H9 (cell line): ENCODE data around the gene ZSWIM4. TPM values are rescaled to one million over a fixed set of nuclear protein-coding genes. Genes with fewer than 3 reads are reported as not detected.

Experiments
- DNase-seq: peaks from one replicate; pipeline ENCODE4 v3.0.0-alpha.2; 2017
- H2AFZ ChIP-seq: one replicate; pipeline ENCODE4 v1.6.1; 2013; ENCODE audit warnings: mild to moderate bottlenecking, low read length, control low read depth, moderate library complexity
- H2AK5ac ChIP-seq: 2 replicates; pipeline ENCODE4 v1.6.1; 2013; ENCODE audit warnings: low read length, control low read depth, mixed read lengths; ENCODE audit not compliant: insufficient read length
- H2BK120ac ChIP-seq: one replicate; pipeline ENCODE4 v1.6.1; 2013; ENCODE audit warnings: low read depth, mild to moderate bottlenecking, low read length, control low read depth, inconsistent platforms; ENCODE audit not compliant: poor library complexity, severe bottlenecking
- H2BK12ac ChIP-seq: 2 replicates; pipeline ENCODE4 v1.6.1; 2013; ENCODE audit warnings: low read length, control low read depth, mixed read lengths, low read depth; ENCODE audit not compliant: insufficient read length
- H2BK15ac ChIP-seq: 2 replicates; pipeline ENCODE4 v1.6.1; 2013; ENCODE audit warnings: low read depth, low read length, control low read depth
- H2BK20ac ChIP-seq: one replicate; pipeline ENCODE4 v1.6.1; 2013; ENCODE audit warnings: low read depth, mild to moderate bottlenecking, low read length, control low read depth, inconsistent platforms; ENCODE audit not compliant: poor library complexity, severe bottlenecking
- H2BK5ac ChIP-seq: 2 replicates; pipeline ENCODE4 v1.6.1; 2013; ENCODE audit warnings: low read length, control low read depth, mixed read lengths; ENCODE audit not compliant: insufficient read length
- H3K14ac ChIP-seq: 2 replicates; pipeline ENCODE4 v1.6.1; 2013; ENCODE audit warnings: low read length, control low read depth; ENCODE audit not compliant: insufficient read depth
- H3K18ac ChIP-seq: 2 replicates; pipeline ENCODE4 v1.6.1; 2013; ENCODE audit warnings: low read depth, mild to moderate bottlenecking, mixed read lengths, low read length, control low read depth; ENCODE audit not compliant: insufficient read length
- H3K23ac ChIP-seq: 2 replicates; pipeline ENCODE4 v1.6.1; 2013; ENCODE audit warnings: low read length, control low read depth, mixed read lengths, low read depth; ENCODE audit not compliant: insufficient read length
- H3K23me2 ChIP-seq: 2 replicates; pipeline ENCODE4 v1.6.1; 2013; ENCODE audit warnings: low read depth, mild to moderate bottlenecking, mixed read lengths, low read length, control low read depth; ENCODE audit not compliant: insufficient read length, poor library complexity, severe bottlenecking
- H3K27ac ChIP-seq: 2 replicates; pipeline ENCODE4 v1.5.1; 2013; ENCODE audit warnings: low read length, control low read depth, mixed read lengths, low read depth; ENCODE audit not compliant: insufficient read length
- H3K27me3 ChIP-seq: 2 replicates; pipeline ENCODE4 v1.6.1; 2013; ENCODE audit warnings: low read length, control low read depth, inconsistent platforms; ENCODE audit not compliant: insufficient read depth
- H3K4ac ChIP-seq: 2 replicates; pipeline ENCODE4 v1.6.1; 2013; ENCODE audit warnings: low read depth, mild to moderate bottlenecking, control low read depth, inconsistent platforms, low read length, moderate library complexity
- H3K4me1 ChIP-seq: 2 replicates; pipeline ENCODE4 v1.6.1; 2013; ENCODE audit warnings: low read length, control low read depth, inconsistent platforms; ENCODE audit not compliant: insufficient read depth
- H3K4me2 ChIP-seq: 2 replicates; pipeline ENCODE4 v1.6.1; 2013; ENCODE audit warnings: low read length, control low read depth, mixed read lengths; ENCODE audit not compliant: insufficient read length, insufficient read depth
- H3K56ac ChIP-seq: 2 replicates; pipeline ENCODE4 v1.6.1; 2013; ENCODE audit warnings: low read depth, mild to moderate bottlenecking, mixed read lengths, low read length, control low read depth; ENCODE audit not compliant: insufficient read length
- H3K79me1 ChIP-seq: 2 replicates; pipeline ENCODE4 v1.6.1; 2013; ENCODE audit warnings: low read depth, mild to moderate bottlenecking, moderate library complexity, low read length, control low read depth, inconsistent platforms; ENCODE audit not compliant: insufficient read depth, poor library complexity, severe bottlenecking
- H3K79me2 ChIP-seq: 2 replicates; pipeline ENCODE4 v1.6.1; 2013; ENCODE audit warnings: low read length, control low read depth, inconsistent platforms; ENCODE audit not compliant: insufficient read depth
- H3K9ac ChIP-seq: 2 replicates; pipeline ENCODE4 v1.6.1; 2013; ENCODE audit warnings: low read length, control low read depth, mixed read lengths; ENCODE audit not compliant: insufficient read length; ENCODE audit errors: extremely low read depth
- H3K9me3 ChIP-seq: one replicate; pipeline ENCODE4 v1.6.1; 2013; ENCODE audit warnings: low read depth, low read length, inconsistent platforms; ENCODE audit not compliant: control insufficient read depth
- H3T11ph ChIP-seq: one replicate; pipeline ENCODE4 v1.6.1; 2013; ENCODE audit warnings: mild to moderate bottlenecking, low read length, control low read depth, inconsistent platforms
- H4K20me1 ChIP-seq: one replicate; pipeline ENCODE4 v1.6.1; 2013; ENCODE audit not compliant: control insufficient read depth, insufficient read length, insufficient read depth
- H4K5ac ChIP-seq: 2 replicates; pipeline ENCODE4 v1.6.1; 2013; ENCODE audit warnings: low read depth, mild to moderate bottlenecking, mixed read lengths, low read length, control low read depth; ENCODE audit not compliant: insufficient read length
- H4K8ac ChIP-seq: replicated peaks from 2 replicates; pipeline ENCODE4 v1.6.1; 2013; ENCODE audit warnings: low read length, control low read depth, mixed read lengths, low read depth; ENCODE audit not compliant: insufficient read length
- H4K91ac ChIP-seq: 2 replicates; pipeline ENCODE4 v1.6.1; 2013; ENCODE audit warnings: low read depth, mild to moderate bottlenecking, moderate library complexity, mixed read lengths, low read length, control low read depth; ENCODE audit not compliant: insufficient read length
- H3K27ac Mint-ChIP-seq, 3 experiments: 2 replicates in 2 of 3; 3 replicates in 1 of 3; pipeline ENCODE4 v1.8.0; 2020 to 2021; ENCODE audit warnings: mixed read lengths in 3 of 3, mild to moderate bottlenecking in 1 of 3, moderate library complexity in 1 of 3
- H3K27me3 Mint-ChIP-seq: 2 replicates; pipeline ENCODE4 v1.8.0; 2021; ENCODE audit warnings: low read depth, mild to moderate bottlenecking, moderate library complexity, mixed read lengths
- H3K36me3 Mint-ChIP-seq, 3 experiments: 2 replicates in 2 of 3; 3 replicates in 1 of 3; pipeline ENCODE4 v1.8.0; 2020 to 2021; ENCODE audit warnings: low read depth in 3 of 3, mixed read lengths in 3 of 3; ENCODE audit not compliant: insufficient read depth in 1 of 3
- H3K4me1 Mint-ChIP-seq, 2 experiments: 2 replicates each; pipeline ENCODE4 v1.8.0; 2020; ENCODE audit warnings: mixed read lengths in 2 of 2
- H3K4me3 Mint-ChIP-seq, 2 experiments: 2 replicates in 1 of 2; 3 replicates in 1 of 2; pipeline ENCODE4 v1.8.0; 2020 to 2021; ENCODE audit warnings: mild to moderate bottlenecking in 2 of 2, mixed read lengths in 2 of 2, moderate library complexity in 1 of 2
- H3K9me3 Mint-ChIP-seq, 2 experiments: 2 replicates in 1 of 2; 3 replicates in 1 of 2; pipeline ENCODE4 v1.8.0; 2020; ENCODE audit warnings: mild to moderate bottlenecking in 2 of 2, mixed read lengths in 2 of 2, moderate library complexity in 1 of 2
- CTCF ChIP-seq: fragments of 200-600 bp; sonication (generic); conservative IDR thresholded peaks from 3 replicates; pipeline ENCODE4 v1.8.0; 2021; ENCODE audit warnings: antibody characterized with exemption, mild to moderate bottlenecking
- WGBS: extraction: QIAGEN DNeasy Blood & Tissue Kit; methylation state at CpG from one replicate; pipeline ENCODE4 v1.1.7; 2013; ENCODE audit warnings: missing lambda C conversion rate, low lambda C conversion rate, mixed read lengths; ENCODE audit not compliant: insufficient read length; ENCODE audit errors: extremely low coverage; 5-methylcytosine and 5-hydroxymethylcytosine counted together
- total RNA-seq: library from RNA; stranded (reverse); gene quantifications from 2 replicates; pipeline ENCODE4 v1.2.1, GENCODE V29; 2021

The ZSWIM4 gene
- total RNA-seq, 1 experiment from 2014 or later: 50.7 TPM

- H4K20me1 ChIP-seq: no peaks in the 10 kb centered on the region
- H4K91ac ChIP-seq: no peak overlapping the region
- no peak overlapping the region; the same call in 1 of the 2 replicates for H3K4ac ChIP-seq
- H3K18ac ChIP-seq: peak overlapping the region; percentile 40
- no peak overlapping the region for H2BK12ac ChIP-seq
- H3K27ac Mint-ChIP-seq: peak overlapping the region; percentile 93 to 96 (median 95); a peak in 5 of 7 replicates
- H3K4me3 Mint-ChIP-seq: peak overlapping the region; percentile 62 to 82
- peaks cover 18 to 62% (median 45%) of the 10 kb centered on the region in 3 experiments for H3K36me3 Mint-ChIP-seq
- no peak overlapping the region for H3K56ac ChIP-seq
- H2BK15ac ChIP-seq: no peak overlapping the region
- no peak overlapping the region for H2BK5ac ChIP-seq
- H3T11ph ChIP-seq: no peak overlapping the region
- H3K27me3 ChIP-seq: no peaks in the 10 kb centered on the region
- H3K27ac ChIP-seq: peak overlapping the region; percentile 2
- no peak for TF ChIP-seq CTCF
- H2BK20ac ChIP-seq: no peak overlapping the region
- no CpG with 5 or more reads among the region's 35 CpGs for WGBS
- no peak overlapping the region for H2AFZ ChIP-seq
- H3K23ac ChIP-seq: no peak overlapping the region
- H3K9ac ChIP-seq: peak overlapping the region; percentile 5
- no peaks in the 10 kb centered on the region for H3K79me1 ChIP-seq
- no peaks in the 10 kb centered on the region for H3K4me1 ChIP-seq
- H2AK5ac ChIP-seq: no peak overlapping the region
- H3K14ac ChIP-seq: peak overlapping the region; percentile 54
- H4K5ac ChIP-seq: no peak overlapping the region
- peaks cover 4% of the 10 kb centered on the region for H3K23me2 ChIP-seq
- H3K79me2 ChIP-seq: no peaks in the 10 kb centered on the region
- H3K9me3 Mint-ChIP-seq: no peaks in the 10 kb centered on the region
- no peak overlapping the region for H2BK120ac ChIP-seq
- H3K27me3 Mint-ChIP-seq: no peaks in the 10 kb centered on the region
- peak; percentile 100 for DNase-seq
- H3K4me1 Mint-ChIP-seq: peaks cover 3 to 7% of the 10 kb centered on the region in 2 experiments; a peak in 3 of 4 replicates
- peak overlapping the region; percentile 44 for H3K4me2 ChIP-seq
- H3K9me3 ChIP-seq: no peaks in the 10 kb centered on the region
- no peak overlapping the region for H4K8ac ChIP-seq
Measured at GRCh38 chr19:13817615-13818371, 22.6 kb downstream of the ZSWIM4 start.
